DMS79 treated with DMSO at 0.1 percent for 48 hours (cell line): ENCODE measurements around the gene PTPN13.

Experiments
- DNase-seq: peaks from one replicate; lab custom pipeline; 2025; lab: John Stamatoyannopoulos, UW

Gene PTPN13

DNA sequence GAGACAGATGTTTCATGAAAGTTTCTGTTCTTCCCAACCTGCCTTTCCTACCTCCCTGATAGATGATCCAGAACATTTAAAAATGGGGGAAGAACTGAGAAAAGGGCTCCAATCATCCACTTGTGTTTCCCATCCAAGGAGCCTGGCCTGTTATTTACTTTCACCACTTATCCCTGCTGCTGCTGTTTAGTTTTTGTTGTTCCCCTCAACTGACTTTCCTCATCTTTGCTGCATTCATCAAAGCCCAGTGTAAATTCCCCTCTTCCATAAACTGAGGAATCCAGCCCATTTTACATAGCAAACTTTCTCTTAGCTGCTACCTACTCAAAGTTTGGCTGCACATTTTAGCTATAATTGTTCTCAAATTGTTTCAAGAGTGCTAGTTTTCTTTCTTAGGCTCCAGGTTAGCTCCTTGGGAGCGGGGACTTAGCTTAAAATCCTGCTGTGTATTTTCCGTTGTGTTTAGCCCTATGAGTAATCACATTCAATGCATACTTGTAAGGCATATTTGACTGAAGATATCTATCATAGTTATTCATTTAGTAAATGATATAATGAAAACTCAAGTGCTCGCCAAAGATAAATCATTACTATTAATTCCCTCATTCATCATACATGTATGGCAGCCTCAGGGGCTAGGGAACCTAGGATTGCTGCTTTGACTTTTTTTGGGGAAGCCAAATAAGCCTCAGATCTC, 1.4 kb upstream of the PTPN13 start:
- DNase-seq, result no peak

DNA sequence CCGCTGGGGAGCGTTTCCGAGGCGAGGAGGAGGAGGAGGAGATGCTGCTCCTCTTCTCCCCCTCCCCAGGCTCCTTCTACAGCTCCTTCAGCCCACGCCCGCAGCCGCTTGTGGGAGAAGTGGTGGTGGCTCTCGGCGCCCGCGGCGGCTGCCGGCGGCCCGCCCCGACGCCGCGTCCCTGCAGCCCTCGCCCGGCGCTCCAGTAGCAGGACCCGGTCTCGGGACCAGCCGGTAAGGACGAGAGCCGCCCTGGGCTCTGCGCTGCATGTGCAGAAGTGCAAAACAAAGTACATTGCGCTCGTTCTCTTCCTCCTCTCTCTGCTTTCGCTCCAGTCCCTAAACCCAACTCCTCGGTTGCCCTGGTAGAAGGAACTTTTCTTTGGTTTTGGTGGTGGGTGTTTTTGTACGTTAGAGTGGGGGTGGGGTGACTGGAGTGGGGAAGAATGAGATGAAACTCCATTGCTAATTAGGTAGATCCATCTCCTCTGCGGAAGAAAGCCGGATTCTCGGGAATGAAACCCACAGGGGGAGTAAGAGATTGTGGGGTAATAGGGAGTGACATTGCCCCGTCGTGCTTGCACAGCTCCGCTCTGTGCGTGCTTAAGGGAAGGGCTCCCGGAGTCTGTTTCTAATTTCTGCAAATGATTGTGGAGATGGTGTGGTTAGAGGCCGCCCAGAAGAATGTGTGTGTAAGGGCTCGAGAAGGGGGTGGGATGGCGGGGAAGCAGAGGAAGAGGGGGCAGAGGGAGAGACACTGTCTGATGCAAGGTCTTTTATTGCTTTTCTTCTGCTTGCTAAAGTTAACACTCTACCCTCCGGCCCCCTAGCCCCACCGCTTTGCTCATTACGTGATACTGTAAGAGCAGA, 677 bp downstream of the PTPN13 start:
- DNase-seq, result peak; percentile 26

DNA sequence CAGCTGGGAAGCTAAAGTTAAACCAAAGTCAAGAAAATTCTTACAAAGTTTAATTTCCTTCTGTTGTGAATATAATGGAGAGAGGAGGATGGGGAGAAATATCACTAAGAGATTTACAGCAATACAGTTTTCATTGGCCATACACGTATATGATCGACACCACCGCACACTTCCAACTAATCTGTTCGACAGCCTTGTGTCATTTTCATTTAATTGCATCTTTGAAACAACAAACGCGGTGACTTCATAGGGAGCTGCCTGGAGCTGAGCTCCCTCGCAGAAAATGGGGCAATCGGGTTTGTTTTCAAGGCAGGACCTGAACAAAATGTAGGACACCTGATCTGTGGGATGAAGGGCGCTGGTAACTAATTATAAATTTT, 1.3 kb downstream of the PTPN13 start:
- DNase-seq, result no peak

DNA sequence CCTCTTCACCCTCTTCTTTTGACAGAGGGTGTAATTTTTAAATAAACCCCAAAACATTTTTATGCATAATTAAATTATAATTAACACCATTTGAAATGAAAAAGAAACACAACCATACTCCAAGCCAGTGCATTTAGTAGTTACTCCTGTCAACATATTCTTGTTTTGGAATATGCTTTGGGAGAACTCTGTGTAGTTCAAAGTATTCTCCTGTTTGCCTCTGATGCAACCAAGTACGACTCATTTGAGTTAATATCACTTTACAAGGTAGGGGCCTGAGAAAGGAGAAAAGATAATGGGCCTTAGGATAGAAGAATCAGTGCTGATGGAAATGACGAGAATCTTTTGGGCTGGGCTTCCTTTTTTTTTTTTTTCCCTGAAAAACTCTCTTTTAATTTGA, 2.7 kb downstream of the PTPN13 start:
- no peak for DNase-seq

DNA sequence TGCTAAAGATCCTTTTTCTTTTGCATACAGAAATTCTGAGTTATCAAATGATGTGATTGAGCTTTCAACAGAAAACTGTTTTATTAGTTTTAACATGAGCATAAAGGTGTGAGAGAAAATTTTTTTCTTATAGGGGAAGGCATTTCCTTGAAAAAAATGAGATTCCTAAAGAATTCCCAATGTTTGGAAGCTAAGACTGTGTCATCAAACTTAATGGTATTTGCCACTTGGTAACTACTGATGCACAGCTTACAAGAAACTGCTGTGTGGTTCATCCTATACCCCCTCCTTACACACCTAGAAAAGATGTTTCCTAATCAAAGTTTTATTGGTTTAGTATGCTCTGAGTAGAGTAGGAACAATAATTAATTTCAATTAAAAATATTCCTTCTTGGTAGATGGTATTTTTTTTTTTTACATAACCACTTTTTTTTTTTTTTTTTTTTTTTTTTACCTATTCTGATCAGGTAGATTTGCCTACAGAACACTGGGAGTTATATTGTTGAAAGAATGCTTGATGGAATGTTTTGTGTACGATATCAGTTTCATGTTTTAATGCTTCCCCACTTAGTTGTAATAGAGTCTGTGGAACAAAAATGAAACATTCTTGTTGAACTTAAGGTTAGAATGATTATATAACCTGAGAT, 6.0 kb downstream of the PTPN13 start:
- DNase-seq, result no peak

DNA sequence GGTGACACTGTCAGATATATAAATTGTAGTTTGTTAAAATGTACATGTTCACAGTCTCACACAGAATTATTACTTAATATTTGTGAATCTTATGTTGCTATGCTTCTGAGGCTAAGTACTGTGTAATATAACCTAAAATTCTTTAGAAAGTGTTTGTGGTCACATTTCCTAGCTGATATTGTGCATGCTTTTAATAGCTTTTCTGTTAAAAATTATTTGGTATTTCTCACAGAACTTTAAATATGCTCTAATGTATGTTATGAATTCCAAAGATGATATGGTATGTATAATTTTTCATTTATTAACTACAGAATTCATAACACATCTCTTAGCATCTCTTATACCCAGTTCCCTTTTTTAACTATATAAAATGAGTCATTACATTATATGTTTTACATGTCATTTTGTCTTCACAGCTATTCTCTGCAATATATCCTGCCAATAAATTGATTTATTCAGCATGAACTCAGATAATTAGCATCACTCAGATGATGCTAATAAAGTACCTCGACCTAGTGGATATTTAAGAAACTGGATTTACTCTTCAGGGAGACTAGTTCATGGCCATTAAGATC, 9.3 kb downstream of the PTPN13 start:
- DNase-seq, result no peak

DNA sequence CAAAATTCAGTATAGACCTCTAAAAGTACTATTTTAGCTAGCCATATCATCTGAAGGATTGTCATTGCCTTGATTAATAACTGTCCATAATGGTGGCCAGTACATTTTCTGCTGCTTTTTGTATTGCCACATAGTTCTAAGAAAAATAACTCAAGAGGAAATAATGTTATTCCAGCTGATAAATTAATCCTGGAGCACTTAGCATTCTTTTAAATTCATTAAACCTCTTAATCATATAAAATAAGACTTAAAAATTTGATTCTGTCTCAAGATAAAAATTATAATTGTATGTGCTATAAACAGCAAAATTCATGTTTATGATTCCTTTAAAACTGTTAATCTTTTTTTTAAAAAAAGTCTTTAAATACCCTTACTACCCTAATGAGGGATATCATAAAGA, 12.7 kb downstream of the PTPN13 start:
- DNase-seq, result no peak

- DNase-seq, result no peak
These were observed 14.8 kb downstream of the PTPN13 start for GRCh38 chr4:86608757-86609375.

DNA sequence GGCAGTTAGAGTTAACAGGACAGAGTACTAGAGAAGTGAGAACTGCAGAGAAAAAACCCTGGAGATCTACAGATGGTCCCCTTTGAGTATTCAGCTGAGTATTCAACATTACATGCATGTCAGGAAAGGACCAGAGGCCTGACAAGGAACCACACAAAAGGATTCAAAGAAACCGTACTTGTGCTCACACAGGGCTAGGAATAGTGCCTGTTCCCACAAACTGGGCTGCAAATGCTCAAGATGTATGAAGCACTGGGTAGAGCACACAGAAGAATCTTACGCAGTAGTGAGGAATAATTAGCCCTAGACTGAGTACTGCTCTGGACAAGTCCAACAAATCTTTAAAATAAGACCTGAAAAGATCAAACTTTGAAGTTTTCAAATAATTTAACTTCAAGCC, 17.6 kb downstream of the PTPN13 start:
- no peak for DNase-seq

DNA sequence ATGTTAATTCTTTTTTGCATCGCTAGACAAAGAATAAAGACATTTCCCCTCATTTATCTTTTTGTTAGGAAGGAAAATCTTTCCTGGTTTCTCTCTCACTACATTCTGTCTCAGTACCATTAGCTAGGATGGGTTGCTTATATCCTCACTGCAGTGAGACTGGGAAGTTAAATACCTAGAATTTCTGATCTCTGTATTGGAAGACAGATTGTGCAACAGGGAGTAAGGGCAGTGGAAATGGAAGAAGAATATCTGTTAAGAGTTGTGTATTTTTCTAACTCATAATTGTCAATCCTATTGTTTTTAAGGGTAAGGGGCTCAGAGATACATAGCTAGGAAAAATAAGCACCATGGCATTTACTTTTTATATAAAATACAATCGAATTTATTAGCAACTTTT, 19.6 kb downstream of the PTPN13 start:
- DNase-seq, result no peak

- DNase-seq, result no peak
These were observed 20.8 kb downstream of the PTPN13 start for GRCh38 chr4:86614865-86615264.

DNA sequence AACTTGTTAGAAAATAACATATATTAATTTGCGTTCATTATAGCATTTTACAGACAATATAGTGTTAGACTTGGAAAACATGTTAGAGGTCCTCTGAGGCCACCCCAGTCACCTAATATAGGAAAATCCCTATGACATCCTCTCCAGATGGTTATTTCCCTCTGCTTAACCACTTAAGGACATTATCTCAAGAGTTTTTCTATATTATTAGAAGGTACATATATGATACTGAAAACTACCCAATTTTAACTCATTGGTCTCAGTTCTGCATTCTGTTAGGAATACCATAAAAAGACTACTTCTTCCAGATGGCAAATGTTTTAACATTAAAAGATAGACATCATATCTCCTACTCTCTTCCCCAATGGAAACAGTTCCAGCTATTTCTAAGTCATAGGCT, 21.4 kb downstream of the PTPN13 start:
- DNase-seq, result no peak

GRCh38 chr4:86619656-86620055, 25.5 kb downstream of the PTPN13 start:
- no peak for DNase-seq

DNA sequence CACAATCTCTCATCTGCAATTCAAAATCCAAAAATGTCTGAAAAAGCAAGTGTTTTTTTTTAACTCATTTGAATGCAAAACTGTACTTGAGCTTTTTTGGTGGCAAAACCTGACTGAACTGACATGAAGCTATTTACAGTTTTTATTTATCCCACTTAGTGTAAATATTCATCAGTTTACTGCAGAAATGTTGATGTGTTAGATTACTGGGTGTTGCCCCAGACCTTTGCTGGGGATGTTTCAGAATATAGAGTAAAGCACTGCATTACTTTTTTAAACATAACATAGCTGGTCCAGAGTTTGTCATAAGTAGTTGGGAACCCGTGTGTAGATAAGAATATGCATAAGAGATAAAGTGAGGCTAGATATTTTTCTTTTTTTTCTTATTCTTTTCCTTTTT, 27.3 kb downstream of the PTPN13 start:
- DNase-seq, result no peak

GRCh38 chr4:86626066-86626465, 32.0 kb downstream of the PTPN13 start:
- no peak for DNase-seq

DNA sequence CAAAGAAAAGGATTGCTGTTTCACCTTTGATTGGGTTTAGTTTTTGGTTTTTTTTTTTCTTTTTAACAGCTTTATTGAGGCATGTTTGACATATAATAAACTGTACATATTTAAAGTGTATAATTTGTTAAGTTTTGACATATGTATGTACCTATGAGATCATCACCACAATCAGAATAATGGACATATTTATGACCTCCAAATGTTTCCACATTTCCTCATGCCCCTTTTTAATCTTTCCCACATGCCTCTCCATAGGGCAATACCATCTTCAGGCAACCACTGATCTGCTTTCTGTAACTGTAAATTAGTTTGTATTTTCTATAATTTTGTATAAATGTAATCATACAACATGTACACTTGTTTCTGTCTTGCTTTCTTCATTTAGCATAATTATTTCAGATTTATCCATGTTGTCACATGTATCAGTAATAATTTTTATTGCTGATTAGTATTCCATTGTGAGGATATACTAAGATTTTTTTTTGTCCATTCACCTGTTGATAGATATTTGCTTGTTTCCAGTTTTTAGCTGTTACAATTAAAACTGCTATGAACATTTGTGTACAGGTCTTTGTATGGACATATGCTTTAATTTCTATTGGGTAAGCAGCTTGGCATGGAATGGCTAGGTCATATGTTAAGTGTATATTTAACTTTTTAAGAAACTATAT, 33.5 kb downstream of the PTPN13 start:
- no peak for DNase-seq

GRCh38 chr4:86630629-86631028, 36.5 kb downstream of the PTPN13 start:
- no peak for DNase-seq

GRCh38 chr4:86631166-86631565, 37.1 kb downstream of the PTPN13 start:
- DNase-seq, result no peak

- no peak for DNase-seq
These were observed 39.7 kb downstream of the PTPN13 start for GRCh38 chr4:86633854-86634253.

DNA sequence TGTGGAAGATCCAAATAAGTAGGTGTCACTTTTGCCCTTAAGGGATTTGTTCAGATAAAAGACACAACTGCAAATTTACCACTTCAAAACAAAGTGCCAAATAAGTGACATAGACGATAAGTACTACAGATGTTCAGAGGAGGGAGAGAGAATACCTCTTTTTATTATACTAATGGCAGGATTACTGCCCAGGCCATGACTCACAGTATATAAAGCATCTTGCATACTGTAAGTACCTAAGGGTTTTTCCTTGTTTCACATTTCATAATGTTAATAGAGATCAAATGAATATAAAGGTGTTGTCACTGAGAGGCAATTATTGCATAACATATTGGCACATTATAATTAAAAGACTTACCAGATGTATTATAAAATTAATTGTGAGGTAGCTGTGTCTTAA, 46.4 kb downstream of the PTPN13 start:
- no peak for DNase-seq

DNA sequence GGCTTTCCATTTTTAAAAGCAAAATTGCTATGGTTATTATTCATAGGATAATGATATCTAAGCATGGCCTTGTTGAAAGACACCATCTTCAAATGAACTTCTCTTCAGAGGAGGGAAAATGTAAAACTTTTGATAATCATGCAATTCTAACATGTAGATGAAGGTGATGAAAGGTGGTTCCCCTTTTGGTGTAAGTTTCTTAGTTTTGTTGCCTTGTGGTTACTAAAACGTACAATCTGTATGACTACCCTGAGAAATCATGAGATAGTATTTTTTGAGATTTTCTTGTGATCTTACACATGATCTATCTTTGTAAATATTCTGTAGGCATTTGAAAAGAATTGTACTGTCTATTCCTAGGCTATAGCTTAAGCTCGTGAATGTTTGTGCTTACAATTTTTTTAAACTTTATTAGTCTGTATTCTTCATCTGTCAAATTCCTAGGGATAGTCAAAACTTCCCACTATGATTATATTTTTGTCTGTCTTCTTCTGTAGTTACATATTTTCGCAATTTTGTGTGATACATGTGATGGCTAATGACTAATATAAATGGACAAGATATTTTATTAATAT, 47.5 kb downstream of the PTPN13 start:
- no peak for DNase-seq
